HL-60/S4 treated with phorbol 12-myristate 13-acetate at 8.2 ng/mL for 4 days and 3 days (cell line): ENCODE data around the gene DCAF7.

ENCODE experiments used
- in situ Hi-C: fragments of 300-500 bp; cut with MboI; formaldehyde crosslinking; loops from 2 replicates; pipeline ENCODE4 v1.15.0; 2022; ENCODE audit warnings: low sequenced_read_pairs

Gene DCAF7

DNA sequence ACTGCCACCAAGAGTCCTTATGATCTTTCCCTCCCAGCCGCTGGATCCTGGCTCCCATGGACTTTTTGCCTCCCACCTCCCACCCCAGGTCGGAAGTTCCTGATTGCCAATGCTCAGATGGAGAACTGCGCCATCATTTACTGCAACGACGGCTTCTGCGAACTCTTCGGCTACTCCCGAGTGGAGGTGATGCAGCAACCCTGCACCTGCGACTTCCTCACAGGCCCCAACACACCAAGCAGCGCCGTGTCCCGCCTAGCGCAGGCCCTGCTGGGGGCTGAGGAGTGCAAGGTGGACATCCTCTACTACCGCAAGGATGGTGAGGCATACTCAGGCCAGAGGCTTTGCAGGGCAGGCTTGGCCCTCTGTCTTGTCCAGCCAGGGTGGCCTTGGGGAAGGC, 26.2 kb upstream of the DCAF7 start:
- in situ Hi-C loops = no loop called here

DNA sequence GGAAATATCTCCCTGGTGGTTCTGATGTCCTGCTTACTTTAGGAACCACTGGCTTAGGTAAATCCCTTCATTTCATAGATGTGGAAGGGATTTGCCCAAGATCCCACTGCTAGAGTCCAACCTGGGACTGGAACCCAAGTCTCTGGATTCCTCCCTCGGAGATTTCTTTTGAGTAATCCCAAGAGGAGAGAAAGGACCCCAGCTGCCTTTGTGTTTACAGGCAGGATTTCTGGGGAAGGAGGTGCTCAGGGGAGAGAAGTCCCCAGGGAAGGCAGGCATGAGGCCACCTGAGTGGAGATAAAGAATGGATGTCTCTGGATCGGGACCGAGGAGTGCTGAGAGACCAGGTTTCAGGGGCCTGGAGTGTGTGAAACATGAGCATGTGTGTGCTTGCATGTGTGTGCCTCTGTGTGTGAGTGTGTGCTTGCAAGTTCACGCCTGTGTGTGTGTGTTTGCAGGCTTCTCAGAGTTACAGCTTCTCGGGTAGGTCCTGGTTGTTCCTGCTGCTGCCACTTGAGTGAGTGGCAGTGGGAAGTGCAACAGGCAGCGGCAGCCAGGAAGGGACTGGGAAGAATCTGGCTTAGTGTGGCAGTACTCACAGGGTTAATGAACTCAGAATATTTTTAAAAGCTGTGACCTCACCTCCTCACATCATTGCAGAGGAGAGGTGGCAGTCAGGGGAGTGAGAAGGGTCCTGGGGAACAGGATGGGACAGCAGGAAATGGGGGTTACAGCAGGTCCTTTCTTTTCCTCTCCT, 24.9 kb upstream of the DCAF7 start:
- in situ Hi-C loops = no loop called here

DNA sequence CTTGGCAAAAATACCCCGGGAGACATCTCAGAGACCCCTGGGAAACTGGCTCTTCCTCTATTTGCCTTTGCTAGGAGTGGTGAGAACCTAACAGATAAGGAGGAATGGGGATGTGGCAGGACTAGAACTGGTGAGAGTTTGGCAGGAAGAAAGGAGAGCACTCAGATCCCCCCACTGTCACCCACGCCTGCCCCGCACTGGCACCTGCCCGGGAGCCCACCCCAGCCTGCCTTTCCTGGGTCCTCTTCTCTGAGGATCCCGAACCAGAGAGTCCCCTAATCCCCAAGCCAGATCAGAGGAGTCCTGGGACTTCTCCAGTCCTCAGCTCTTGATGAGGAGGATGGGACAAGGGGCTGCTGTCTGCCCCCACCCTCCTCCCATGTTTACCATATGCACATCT, 23.4 kb upstream of the DCAF7 start:
- in situ Hi-C loops = no loop called here

DNA sequence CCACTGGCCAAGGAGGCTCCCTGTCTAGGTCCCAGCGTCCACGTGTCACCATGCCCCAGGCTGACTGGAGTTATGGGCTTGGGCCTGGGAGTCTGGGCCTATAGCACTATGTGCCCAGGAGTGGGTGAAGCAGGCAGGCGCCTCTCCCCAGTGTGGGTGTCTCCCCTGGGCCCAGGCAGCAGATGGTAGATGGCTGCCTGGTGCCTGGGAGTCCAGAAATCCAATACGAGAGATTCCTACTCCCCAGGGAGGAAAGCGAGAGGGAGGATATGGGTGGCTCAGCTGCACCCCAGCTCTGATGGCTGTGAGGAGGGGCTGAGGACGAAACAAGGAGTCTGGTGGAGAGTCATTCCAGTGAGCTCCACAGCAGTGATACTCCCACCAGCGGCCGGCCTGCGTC, 22.1 kb upstream of the DCAF7 start:
- in situ Hi-C loops = no loop called here

DNA sequence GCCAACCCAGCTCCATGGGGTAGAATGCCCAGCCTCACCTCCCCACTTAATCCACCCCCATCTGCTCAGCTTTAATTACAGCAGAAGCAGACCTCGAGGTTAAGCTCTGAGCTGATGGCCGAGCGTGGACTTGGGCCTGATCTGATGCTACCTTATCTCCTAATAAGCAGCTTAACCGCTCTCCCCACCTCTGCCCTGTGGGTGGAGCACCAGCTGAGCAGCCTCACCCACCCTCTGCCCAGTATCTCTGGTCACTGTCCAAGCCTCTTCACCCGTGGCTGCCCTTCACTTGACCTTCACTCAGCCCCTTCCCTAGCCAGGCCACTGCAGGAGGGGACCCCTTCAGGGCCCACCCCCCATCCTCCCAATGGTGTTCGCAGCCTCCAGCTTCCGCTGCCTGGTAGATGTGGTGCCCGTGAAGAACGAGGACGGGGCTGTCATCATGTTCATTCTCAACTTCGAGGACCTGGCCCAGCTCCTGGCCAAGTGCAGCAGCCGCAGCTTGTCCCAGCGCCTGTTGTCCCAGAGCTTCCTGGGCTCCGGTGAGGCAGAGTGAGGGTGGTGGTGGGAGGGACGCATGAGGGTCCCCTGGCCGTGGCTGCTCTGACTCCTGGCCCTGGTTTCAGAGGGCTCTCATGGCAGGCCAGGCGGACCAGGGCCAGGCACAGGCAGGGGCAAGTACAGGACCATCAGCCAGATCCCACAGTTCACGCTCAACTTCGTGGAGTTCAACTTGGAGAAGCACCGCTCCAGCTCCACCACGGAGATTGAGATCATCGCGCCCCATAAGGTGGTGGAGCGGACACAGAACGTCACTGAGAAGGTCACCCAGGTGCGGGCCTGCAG, 20.3 kb upstream of the DCAF7 start:
- in situ Hi-C loops = no loop called here

DNA sequence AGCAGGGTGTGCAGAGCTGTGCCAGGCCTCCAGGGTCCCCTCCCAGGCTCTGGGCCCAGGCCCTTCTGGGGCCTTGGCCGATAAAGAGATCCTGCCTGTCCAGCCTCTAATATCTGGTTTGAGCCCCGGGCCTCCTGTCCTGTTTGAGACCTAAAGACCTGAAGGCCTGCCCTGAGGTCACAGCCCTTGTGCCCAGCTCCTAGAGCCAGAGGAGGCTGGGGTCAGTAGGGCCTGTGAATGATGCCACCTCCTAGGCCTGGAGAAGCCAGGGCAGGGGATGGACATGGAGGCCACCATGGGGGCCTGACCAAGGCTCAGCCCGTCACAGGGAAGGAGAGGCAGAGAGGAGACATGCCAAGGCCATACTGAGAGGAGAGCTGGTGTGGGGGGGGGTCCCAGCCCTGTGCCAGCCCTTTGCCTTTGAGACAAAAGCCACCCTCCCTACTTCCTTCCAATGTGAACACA, 19.7 kb upstream of the DCAF7 start:
- in situ Hi-C loops = no loop called here

DNA sequence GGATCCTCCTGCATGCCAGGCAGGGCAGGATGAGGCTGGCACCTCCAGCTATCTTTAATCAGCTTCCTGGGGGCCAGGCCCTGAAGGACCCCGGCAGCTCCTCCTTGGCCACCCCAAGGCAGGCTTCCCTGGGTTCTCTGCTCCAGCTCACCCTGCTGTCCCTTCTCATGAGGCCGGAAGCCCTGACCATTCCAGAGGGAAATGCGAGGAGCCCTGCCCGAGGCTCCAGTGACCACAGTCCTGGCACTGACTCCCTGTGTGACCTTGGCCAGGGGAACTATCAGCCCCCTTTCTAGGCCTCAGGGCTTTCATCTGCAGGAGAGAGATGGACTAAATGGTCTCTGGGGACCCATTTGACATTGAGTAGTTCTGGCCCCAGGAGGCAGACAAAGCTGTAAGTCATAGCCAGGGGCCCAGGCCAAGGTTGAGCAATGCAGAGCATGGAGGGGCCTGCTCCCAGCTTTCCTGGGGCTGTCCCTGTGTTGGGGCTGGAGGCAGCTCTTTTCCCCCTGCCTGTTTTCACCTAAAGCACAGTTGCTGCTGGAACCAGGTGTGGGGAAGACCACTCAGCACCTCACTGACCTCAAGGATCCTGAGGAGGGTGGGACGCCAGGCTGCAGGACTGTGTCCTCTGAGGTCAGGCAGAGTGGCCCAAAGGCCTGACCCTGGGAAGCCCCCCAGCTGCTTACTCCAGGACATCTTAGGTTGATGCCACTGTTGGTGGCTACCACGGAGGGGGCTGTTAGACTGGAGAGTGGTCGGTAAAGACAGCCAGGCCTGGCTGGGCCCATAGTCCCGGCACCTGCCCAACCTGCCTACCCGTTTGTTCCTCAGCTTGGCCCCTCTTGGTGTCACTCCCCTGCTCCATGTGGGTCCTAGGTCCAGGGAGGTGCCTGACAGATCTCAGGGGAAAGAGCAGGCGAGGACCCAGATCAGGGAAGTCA, 19.0 kb upstream of the DCAF7 start:
- in situ Hi-C loops = no loop called here

DNA sequence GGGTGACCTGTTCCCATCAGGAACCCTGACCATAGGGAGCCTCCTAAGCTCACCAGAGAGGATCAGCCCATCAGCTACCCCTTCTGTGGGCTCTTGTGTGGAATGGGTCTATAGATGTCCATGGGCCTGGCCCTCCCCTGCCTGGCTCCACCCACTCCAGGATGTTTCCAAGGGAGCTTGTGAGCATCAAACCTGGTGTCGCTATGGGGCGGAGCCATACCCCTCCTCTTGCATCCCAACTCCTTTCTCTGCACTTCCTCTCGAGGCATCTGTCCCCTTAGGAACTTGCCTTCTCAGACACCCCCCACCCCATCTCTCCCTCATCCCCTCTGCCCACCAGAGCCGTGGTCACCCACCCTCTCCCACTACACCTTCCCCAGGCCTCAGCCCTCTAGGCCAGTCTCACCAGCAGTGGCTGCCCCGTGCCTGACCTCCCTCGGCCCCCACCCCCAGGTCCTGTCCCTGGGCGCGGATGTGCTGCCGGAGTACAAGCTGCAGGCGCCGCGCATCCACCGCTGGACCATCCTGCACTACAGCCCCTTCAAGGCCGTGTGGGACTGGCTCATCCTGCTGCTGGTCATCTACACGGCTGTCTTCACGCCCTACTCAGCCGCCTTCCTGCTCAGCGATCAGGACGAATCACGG, 16.7 kb upstream of the DCAF7 start:
- in situ Hi-C loops = no loop called here

DNA sequence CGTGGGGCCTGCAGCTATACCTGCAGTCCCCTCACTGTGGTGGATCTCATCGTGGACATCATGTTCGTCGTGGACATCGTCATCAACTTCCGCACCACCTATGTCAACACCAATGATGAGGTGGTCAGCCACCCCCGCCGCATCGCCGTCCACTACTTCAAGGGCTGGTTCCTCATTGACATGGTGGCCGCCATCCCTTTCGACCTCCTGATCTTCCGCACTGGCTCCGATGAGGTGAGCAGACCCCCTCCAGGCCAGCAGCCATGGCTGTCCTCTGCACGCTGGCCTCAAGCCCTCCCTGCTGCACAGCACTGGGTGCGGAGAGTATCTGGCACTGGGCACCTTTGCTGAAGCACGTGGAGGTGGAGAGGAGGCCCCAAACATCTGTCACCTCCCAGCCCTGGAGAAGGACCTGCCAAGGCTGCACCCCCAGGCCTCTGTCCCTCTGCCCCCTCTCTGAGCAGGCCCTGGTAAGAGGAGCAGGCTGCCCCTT, 16.2 kb upstream of the DCAF7 start:
- in situ Hi-C loops = no loop called here

DNA sequence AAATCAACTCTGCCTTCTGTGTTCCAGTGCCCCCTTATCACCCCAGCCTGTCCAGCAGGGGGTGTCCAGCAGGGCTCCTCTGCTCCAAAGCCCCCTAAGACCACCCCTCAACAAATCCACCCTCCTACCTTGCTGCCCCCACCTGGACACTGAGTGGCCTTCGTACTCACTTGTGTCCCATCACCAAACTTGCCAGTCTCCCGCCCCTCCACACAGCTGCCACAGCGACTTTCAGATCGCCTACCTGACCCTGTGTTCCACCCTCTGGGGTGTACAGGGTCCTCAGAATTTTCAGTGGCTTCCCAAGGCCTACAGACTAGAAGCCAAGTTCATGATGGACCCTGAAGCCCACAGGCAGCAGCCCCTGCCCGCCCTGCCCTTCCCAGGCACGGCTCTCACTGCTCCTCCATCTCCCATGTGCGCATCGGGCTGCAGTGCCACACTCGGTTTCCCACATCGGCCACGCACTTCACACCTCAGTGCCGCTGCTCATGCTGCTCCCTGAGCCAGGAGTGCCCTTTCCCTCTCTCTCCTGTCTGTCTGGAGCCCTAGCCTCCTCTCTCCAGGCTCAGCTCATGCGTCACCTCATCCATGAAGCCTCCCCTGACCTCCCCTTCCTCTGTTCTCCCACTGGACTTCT, 15.3 kb upstream of the DCAF7 start:
- in situ Hi-C loops = no loop called here

DNA sequence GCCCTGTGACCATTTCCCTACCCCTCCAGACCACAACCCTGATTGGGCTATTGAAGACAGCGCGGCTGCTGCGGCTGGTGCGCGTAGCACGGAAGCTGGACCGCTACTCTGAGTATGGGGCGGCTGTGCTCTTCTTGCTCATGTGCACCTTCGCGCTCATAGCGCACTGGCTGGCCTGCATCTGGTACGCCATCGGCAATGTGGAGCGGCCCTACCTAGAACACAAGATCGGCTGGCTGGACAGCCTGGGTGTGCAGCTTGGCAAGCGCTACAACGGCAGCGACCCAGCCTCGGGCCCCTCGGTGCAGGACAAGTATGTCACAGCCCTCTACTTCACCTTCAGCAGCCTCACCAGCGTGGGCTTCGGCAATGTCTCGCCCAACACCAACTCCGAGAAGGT, 14.6 kb upstream of the DCAF7 start:
- in situ Hi-C loops = no loop called here

DNA sequence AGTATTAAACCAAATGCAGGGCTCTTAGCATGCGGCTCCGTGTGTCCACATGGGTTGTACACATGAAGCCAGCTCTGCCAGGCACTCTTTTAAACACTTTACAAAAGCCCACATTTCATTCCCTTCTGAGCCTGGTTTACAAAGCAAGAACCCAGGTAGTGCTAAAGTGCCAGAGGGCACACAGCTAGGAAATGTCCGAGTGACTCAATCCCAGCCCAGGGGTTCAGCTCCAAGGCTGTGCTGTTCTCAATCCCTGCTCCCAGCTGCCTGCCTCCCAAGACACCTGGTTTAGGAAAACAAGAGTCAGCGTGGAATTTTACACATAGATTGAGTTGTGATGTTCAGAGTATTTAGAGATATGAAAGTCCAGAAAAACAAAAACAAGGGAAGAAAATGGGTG, 13.3 kb upstream of the DCAF7 start:
- in situ Hi-C loops = no loop called here

DNA sequence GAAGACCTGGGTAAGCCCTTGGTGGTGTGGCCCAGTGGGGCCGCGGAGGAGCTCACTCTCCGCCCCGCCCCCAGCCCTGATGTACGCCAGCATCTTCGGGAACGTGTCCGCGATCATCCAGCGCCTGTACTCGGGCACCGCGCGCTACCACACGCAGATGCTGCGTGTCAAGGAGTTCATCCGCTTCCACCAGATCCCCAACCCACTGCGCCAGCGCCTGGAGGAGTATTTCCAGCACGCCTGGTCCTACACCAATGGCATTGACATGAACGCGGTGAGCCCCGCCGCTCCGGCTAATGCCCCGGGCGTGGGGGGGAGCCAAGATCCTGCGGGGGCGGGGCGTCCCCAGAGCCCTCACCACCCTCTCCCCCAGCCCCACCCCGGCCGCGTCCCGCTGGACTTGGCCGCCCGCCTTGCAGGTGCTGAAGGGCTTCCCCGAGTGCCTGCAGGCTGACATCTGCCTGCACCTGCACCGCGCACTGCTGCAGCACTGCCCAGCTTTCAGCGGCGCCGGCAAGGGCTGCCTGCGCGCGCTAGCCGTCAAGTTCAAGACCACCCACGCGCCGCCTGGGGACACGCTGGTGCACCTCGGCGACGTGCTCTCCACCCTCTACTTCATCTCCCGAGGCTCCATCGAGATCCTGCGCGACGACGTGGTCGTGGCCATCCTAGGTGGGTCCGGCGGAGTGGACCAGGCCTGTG, 12.1 kb upstream of the DCAF7 start:
- in situ Hi-C loops = no loop called here

DNA sequence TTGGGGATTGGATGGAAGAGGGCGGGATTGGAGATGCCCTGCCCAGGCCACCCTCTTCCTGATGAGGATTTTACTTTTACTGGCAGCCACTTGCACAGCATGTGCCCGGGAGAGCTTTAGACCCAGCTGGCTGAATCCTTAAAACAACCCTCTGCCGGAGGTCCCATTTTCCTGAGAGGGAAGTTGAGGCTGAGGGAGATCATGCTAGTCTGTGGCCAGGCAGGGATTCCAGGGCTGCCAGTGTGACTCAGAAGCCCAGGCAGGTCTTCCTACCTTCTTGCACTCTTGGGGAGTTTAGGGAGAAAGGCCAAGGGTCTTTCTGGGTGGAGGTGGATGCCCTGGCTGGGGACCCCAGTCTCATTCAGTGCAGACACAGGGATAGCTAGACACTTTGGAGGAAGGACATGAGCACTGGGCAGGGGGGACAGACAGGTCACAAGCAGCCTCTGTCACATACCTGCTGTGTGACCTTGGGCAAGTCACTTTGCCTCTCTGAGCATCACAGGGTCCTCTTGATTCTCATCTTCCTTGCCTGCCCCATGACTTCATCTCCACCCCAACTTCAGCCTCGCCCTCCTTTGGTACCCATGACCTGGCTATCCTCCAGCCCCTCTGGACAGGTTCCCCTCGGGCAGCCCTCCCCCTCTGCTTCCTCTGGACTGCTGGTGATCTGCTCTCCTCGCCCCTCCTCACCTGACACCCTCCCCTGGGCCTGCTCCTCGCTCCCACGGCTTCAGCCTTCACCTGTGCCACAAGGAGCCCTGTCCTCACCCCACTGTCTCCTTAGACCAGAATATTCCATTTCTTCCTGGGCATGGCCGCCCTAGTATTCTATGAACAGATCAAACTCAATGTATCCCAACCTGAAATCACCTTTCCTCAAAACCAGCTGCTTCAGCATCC, 11.3 kb upstream of the DCAF7 start:
- in situ Hi-C loops = no loop called here

DNA sequence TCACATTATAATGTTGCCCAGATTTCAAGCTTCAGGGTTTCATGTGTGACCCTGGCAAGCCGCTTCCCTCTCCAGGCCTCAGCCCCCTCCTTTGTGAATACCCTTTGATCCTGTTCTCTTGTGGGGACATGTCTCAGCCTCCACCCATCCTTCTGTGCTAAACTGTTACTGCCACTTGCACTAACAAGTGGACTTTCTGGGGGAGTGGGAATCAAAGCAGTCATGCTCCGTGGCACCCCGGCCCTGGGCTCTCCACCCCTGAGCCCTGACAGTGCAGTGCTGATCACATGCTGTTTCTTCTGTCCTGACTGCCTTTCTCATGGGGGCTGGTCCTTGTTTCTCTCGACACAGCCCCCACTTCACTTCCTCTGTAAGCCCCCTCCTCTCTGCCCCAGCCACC, 9.7 kb upstream of the DCAF7 start:
- in situ Hi-C loops = no loop called here

DNA sequence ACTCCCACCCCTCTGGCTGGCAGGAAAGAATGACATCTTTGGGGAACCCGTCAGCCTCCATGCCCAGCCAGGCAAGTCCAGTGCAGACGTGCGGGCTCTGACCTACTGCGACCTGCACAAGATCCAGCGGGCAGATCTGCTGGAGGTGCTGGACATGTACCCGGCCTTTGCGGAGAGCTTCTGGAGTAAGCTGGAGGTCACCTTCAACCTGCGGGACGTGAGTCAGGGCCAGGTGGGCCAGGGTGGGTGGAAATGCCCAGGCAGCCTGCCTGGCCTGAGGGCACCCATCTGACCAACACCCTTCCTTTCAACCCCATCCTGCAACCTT, 8.1 kb upstream of the DCAF7 start:
- in situ Hi-C loops = no loop called here

DNA sequence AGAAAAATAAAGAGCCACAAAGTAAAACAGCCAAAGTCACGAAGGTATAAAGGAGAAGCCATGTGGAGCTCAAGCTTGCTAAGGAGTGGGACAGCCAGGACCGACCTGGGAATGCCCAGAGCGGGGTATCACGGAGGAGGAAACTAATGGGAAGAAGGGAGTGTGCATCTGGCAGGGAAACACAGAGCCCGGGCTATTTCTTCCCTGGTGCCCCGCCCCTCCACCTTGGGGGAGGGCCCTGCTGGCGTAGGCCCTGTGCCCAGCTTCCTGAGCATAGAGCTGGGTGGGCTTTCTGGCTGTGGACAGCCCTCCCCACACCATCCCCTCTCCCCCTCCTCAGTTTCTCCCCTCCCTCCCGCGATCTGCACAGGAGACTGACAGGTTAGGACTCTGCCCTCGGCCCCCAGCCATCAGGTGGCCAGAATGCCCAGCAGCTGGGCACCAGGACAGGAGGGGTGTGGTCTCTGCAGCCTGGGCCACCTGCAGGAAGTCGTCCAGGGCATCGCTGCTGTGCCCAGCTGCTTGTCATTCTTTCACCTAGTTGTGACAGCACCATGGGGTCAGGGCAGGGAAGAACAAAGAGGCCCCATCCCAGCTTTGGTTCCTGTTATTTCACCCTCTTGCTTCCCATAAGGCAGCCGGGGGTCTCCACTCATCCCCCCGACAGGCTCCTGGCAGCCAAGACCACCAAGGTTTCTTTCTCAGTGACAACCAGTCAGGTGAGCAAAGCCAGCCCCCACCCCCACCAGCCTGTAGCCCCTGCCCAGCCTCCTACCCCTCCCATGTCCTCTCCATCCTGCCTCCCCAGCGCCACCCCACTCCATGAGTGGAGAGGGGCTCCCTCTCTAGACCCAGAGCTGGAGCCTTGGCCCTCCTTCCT, 7.1 kb upstream of the DCAF7 start:
- in situ Hi-C loops = no loop called here
